Parathyroid adenoma (tissue), 2 donors: ENCODE data around the gene KRT34.

ENCODE experiments used
- H2AFZ ChIP-seq: fragments of 300-600 bp; sonication (generic); one replicate; pipeline ENCODE4 v1.7.0; 2017; ENCODE audit warnings: antibody characterized with exemption, mild to moderate bottlenecking
- H3K27ac ChIP-seq: fragments of 300-600 bp; sonication (generic); one replicate; pipeline ENCODE4 v1.7.0; 2017
- H3K27me3 ChIP-seq: fragments of 300-600 bp; sonication (generic); one replicate; pipeline ENCODE4 v1.7.0; 2017; ENCODE audit warnings: low read length; ENCODE audit not compliant: control insufficient read depth, insufficient read depth
- H3K36me3 ChIP-seq: fragments of 300-600 bp; sonication (generic); one replicate; pipeline ENCODE4 v1.7.0; 2017; ENCODE audit warnings: low read length; ENCODE audit not compliant: control insufficient read depth, insufficient read depth
- H3K4me1 ChIP-seq: fragments of 300-600 bp; sonication (generic); one replicate; pipeline ENCODE4 v1.7.0; 2017; ENCODE audit warnings: control low read depth
- H3K4me2 ChIP-seq: fragments of 300-600 bp; sonication (generic); one replicate; pipeline ENCODE4 v1.7.0; 2017; ENCODE audit warnings: low read length
- H3K4me3 ChIP-seq: fragments of 300-600 bp; sonication (generic); one replicate; pipeline ENCODE4 v1.7.0; 2017; ENCODE audit warnings: low read depth, low read length
- H3K79me2 ChIP-seq: fragments of 300-600 bp; sonication (generic); one replicate; pipeline ENCODE4 v1.7.0; 2017; ENCODE audit warnings: control low read depth
- H3K9ac ChIP-seq: fragments of 300-600 bp; sonication (generic); one replicate; pipeline ENCODE4 v1.7.0; 2017; ENCODE audit warnings: mild to moderate bottlenecking
- H3K9me3 ChIP-seq: fragments of 300-600 bp; sonication (generic); one replicate; pipeline ENCODE4 v1.7.0; 2017; ENCODE audit warnings: low read length; ENCODE audit not compliant: control insufficient read depth
- CTCF ChIP-seq: fragments of 300-600 bp; sonication (generic); IDR thresholded peaks from one replicate; pipeline ENCODE4 v1.7.0; 2017; ENCODE audit warnings: antibody characterized with exemption, mild to moderate bottlenecking
- donor health status: primary hyperparathyroidism.

KRT34 gene

DNA sequence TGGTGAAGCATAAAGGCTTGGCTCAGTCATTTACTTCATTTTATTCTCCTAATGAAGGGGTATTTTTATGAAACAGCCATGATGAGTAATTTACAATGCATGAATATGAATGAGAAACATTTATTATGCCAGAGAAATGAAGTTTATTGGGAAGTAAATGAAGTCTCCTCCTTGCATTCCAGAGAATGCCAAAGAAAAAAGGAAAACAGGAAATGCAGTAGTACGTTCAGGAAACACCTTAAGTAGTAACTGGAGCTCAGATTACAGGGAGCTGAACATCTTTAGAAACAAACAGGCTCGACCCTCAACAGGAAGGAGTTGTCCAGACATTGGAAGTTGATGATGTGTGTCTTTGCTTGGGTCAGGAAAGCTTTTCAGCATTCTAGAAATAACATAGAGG is 4.6 kb downstream of the KRT34 start:
- Histone ChIP-seq H3K4me3 (no peak overlapping the region), H3K27ac (no peak overlapping the region), H3K27me3 (no peaks in the 10 kb centered on the region), H3K36me3 (no peaks in the 10 kb centered on the region), H2AFZ (no peak overlapping the region), H3K79me2 (no peaks in the 10 kb centered on the region), H3K9me3 (no peaks in the 10 kb centered on the region), H3K9ac (no peak overlapping the region), H3K4me1 (no peaks in the 10 kb centered on the region), H3K4me2 (no peak overlapping the region)
- no peak for TF ChIP-seq CTCF

DNA sequence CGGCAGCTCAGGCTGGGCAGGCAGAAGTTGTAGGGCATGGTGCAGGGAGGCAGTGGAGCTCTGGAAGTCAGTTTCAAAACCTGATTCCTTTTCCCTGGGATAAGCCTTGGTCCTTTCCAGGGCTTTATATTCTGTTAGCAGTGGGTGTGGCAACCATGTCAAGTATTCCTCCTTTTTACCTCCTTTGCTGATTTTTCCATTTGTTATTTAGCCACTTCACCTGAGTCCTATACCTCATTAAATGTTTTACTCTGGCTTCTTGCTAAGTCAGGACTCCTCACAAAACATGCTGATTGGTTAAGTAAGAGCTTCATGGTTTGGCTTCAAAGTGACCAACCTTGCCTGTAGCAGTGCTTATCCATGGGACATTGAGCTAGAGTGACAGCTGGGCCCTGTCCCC is 12.4 kb downstream of the KRT34 start, which contains the start of gene KRT33B:
Gene KRT33B (minus strand): TSS at position 101 of the 400 bp plus-strand sequence. CDS start 63 bp downstream, at position 38.
- H3K27ac ChIP-seq, result no peak within 1 kb of the TSS
- H3K4me1 ChIP-seq, result no peaks in the 10 kb centered on the region
- no peaks in the 10 kb centered on the region for H3K79me2 ChIP-seq
- no peaks in the 10 kb centered on the region for H3K27me3 ChIP-seq
- H3K4me3 ChIP-seq, result no peak within 1 kb of the TSS
- no peak for TF ChIP-seq CTCF
- H3K9ac ChIP-seq, result no peak within 1 kb of the TSS
- no peaks in the 10 kb centered on the region for H3K36me3 ChIP-seq
- no peak within 1 kb of the TSS for H3K4me2 ChIP-seq
- no peak within 1 kb of the TSS for H2AFZ ChIP-seq
- no peaks in the 10 kb centered on the region for H3K9me3 ChIP-seq

GRCh38 chr17:41369023-41369422 is 13.1 kb downstream of the KRT34 start:
- no peaks in the 10 kb centered on the region for H3K79me2 ChIP-seq
- no peak overlapping the region for H3K27ac ChIP-seq
- H2AFZ ChIP-seq, result no peak overlapping the region
- H3K9ac ChIP-seq, result no peak overlapping the region
- H3K9me3 ChIP-seq, result no peaks in the 10 kb centered on the region
- TF ChIP-seq CTCF, result no peak
- H3K4me3 ChIP-seq, result no peak overlapping the region
- no peaks in the 10 kb centered on the region for H3K36me3 ChIP-seq
- H3K4me1 ChIP-seq, result no peaks in the 10 kb centered on the region
- H3K4me2 ChIP-seq, result no peak overlapping the region
- no peaks in the 10 kb centered on the region for H3K27me3 ChIP-seq

- no peak overlapping the region for H2AFZ ChIP-seq
- H3K27me3 ChIP-seq, result no peaks in the 10 kb centered on the region
- no peaks in the 10 kb centered on the region for H3K9me3 ChIP-seq
- no peak overlapping the region for H3K4me3 ChIP-seq
- H3K79me2 ChIP-seq, result no peaks in the 10 kb centered on the region
- H3K4me1 ChIP-seq, result no peaks in the 10 kb centered on the region
- H3K4me2 ChIP-seq, result no peak overlapping the region
- H3K9ac ChIP-seq, result no peak overlapping the region
- no peaks in the 10 kb centered on the region for H3K36me3 ChIP-seq
- no peak for TF ChIP-seq CTCF
- H3K27ac ChIP-seq, result no peak overlapping the region
Measured at GRCh38 chr17:41367426-41368075, 14.6 kb downstream of the KRT34 start.

DNA sequence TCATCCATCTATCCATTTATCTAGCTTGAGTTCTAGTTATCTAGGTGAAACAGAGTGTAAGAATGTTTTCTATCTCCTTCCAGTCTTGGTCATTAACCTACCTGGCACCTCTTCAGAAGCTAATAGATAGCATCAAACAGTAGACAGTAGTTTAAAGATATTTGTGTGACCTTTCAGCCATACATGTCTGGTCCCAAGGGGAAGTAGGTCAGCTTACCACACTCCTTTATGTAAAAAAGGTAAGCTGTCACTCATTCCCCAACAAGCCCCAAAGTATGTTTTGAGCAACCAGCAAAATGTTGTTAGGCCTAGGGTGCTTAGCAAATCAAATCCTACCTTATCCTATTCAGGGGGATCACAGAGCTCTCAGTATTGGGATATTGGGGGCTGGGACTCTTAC is 16.0 kb downstream of the KRT34 start:
- H3K4me1 ChIP-seq, result no peaks in the 10 kb centered on the region
- H3K36me3 ChIP-seq, result no peaks in the 10 kb centered on the region
- H3K4me3 ChIP-seq, result no peak overlapping the region
- no peak overlapping the region for H3K4me2 ChIP-seq
- no peaks in the 10 kb centered on the region for H3K79me2 ChIP-seq
- H3K9me3 ChIP-seq, result no peaks in the 10 kb centered on the region
- H3K9ac ChIP-seq, result no peak overlapping the region
- no peak overlapping the region for H3K27ac ChIP-seq
- no peak for TF ChIP-seq CTCF
- no peaks in the 10 kb centered on the region for H3K27me3 ChIP-seq
- H2AFZ ChIP-seq, result no peak overlapping the region
